MM.1S (cell line): Measurements from ENCODE around the gene CPHXL.

Experiments used
- CTCF ChIP-seq: fragments of 300-600 bp; sonication (generic); IDR thresholded peaks from 2 replicates; pipeline ENCODE4 v1.5.1; 2016; ENCODE audit warnings: antibody characterized with exemption, low read length, mixed read lengths
- EZH2 ChIP-seq: fragments of 300-600 bp; sonication (generic); optimal IDR thresholded peaks from 2 replicates; pipeline ENCODE3; 2017; ENCODE audit warnings: low read depth, mild to moderate bottlenecking, antibody characterized with exemption, low read length, mixed read lengths

GRCh38 chr16:75745242-75745641, 19.0 kb upstream of the CPHXL start:
- TF ChIP-seq EZH2 (no peak), CTCF (no peak)
